ENCODE data around the gene XRN2.

Gene XRN2

GRCh38 chr20:21265261-21266190 lies 37.6 kb upstream of the XRN2 start:
- Histone ChIP-seq H3K27me3 (ENCODE audit: insufficient read depth, low read depth, severe bottlenecking) (peaks cover 11% of the 10 kb centered on the region), H3K4me3 (ENCODE audit: low read depth, low read length) (no peak overlapping the region), H3K36me3 (no peaks in the 10 kb centered on the region), H3K9me3 (ENCODE audit: severe bottlenecking) (no peaks in the 10 kb centered on the region), H3K27ac (no peak overlapping the region)
- DNase-seq: peak; percentile 27
- no peak for TF ChIP-seq CTCF (IDR thresholded peaks at IDR 0.05; ENCODE audit: low read depth, low read length)

GRCh38 chr20:21266191-21266536 lies 37.0 kb upstream of the XRN2 start:
- Histone ChIP-seq H3K27me3 (ENCODE audit: insufficient read depth, low read depth, severe bottlenecking) (peaks cover 11% of the 10 kb centered on the region), H3K36me3 (no peaks in the 10 kb centered on the region), H3K27ac (no peak overlapping the region), H3K9me3 (ENCODE audit: severe bottlenecking) (no peaks in the 10 kb centered on the region), H3K4me3 (ENCODE audit: low read depth, low read length) (no peak overlapping the region)
- no peak for DNase-seq
- no peak for TF ChIP-seq CTCF (IDR thresholded peaks at IDR 0.05; ENCODE audit: low read depth, low read length)

- Histone ChIP-seq H3K9me3 (ENCODE audit: severe bottlenecking) (no peaks in the 10 kb centered on the region), H3K27me3 (ENCODE audit: insufficient read depth, low read depth, severe bottlenecking) (peaks cover 22% of the 10 kb centered on the region), H3K36me3 (no peaks in the 10 kb centered on the region), H3K27ac (no peak overlapping the region), H3K4me3 (ENCODE audit: low read depth, low read length) (no peak overlapping the region)
- DNase-seq: no peak
- no peak for TF ChIP-seq CTCF (IDR thresholded peaks at IDR 0.05; ENCODE audit: low read depth, low read length)
Observed at GRCh38 chr20:21269772-21270171, 33.4 kb upstream of the XRN2 start.

GRCh38 chr20:21270806-21271205 lies 32.3 kb upstream of the XRN2 start:
- H3K27ac ChIP-seq: no peak overlapping the region
- DNase-seq: no peak

GRCh38 chr20:21272279-21272678 lies 30.9 kb upstream of the XRN2 start:
- H3K27ac ChIP-seq: no peak overlapping the region
- no peak for DNase-seq
- no peaks in the 10 kb centered on the region for H3K36me3 ChIP-seq
- no peak for TF ChIP-seq CTCF (IDR thresholded peaks at IDR 0.05; ENCODE audit: low read depth, low read length)
- no peaks in the 10 kb centered on the region for H3K9me3 ChIP-seq (ENCODE audit: severe bottlenecking)
- H3K27me3 ChIP-seq (ENCODE audit: insufficient read depth, low read depth, severe bottlenecking): peaks cover 26% of the 10 kb centered on the region
- no peak overlapping the region for H3K4me3 ChIP-seq (ENCODE audit: low read depth, low read length)

More at GRCh38 chr20:21270806-21271205, 32.3 kb upstream of the XRN2 start:
- Histone ChIP-seq H3K36me3 (no peaks in the 10 kb centered on the region), H3K9me3 (ENCODE audit: severe bottlenecking) (no peaks in the 10 kb centered on the region), H3K27me3 (ENCODE audit: insufficient read depth, low read depth, severe bottlenecking) (peaks cover 22% of the 10 kb centered on the region), H3K4me3 (ENCODE audit: low read depth, low read length) (no peak overlapping the region)
- TF ChIP-seq CTCF (IDR thresholded peaks at IDR 0.05; ENCODE audit: low read depth, low read length): no peak
